Myometrial cell (primary cell): ENCODE measurements around the gene GASK1A. TPM values are rescaled to one million over a fixed set of nuclear protein-coding genes. Genes with fewer than 3 reads are reported as not detected.

Experiments
- total RNA-seq: library from RNA; depleted of rRNA; stranded (reverse); fragments of >200 nt; gene quantifications from 2 replicates; pipeline ENCODE4 v1.2.3, GENCODE V29; 2015

The GASK1A gene
- total RNA-seq: 0.58 and 1.1 TPM in 2 replicates

GRCh38 chr3:42979044-42979972, at the start of gene GASK1A:
Gene GASK1A, plus strand, starts transcription at chr3:42979311. Its CDS starts 332 bp downstream, at chr3:42979643.

GRCh38 chr3:43105596-43106292, 126.6 kb downstream of the GASK1A start, which contains the start of gene POMGNT2:
Gene POMGNT2, minus strand, starts transcription at chr3:43106079. Its CDS starts 24,648 bp downstream, at chr3:43081431.

Other genes starting within 250 kb of the GASK1A start
- 4.8 and 5.5 TPM in 2 replicates for gene CCDC13, start 206.1 kb upstream of the GASK1A start, total RNA-seq
- gene HIGD1A, start 174.8 kb upstream of the GASK1A start, total RNA-seq: 192 and 225 TPM in 2 replicates
- gene ACKR2, start 169.9 kb upstream of the GASK1A start, total RNA-seq: under 0.01 TPM in 1 of 2 replicates, not detected in the other
- gene CYP8B1, start 103.4 kb upstream of the GASK1A start, total RNA-seq: not detected in 2 replicates
- gene ZNF662, start 73.2 kb upstream of the GASK1A start, total RNA-seq: 0.86 and 0.89 TPM in 2 replicates
- gene POMGNT2, start 126.8 kb downstream of the GASK1A start, total RNA-seq: 16.1 and 17.2 TPM in 2 replicates